Right ventricle myocardium superior (tissue), 1 donor: ENCODE data around the gene NRK. TPM values are rescaled to one million over a fixed set of nuclear protein-coding genes. Genes with fewer than 3 reads are reported as not detected.

ENCODE experiments used
- ATAC-seq: fragments of 200-7000 bp; cut with Tn5 transposase; one replicate; pipeline ENCODE4 v1.9.1; 2020; ENCODE audit warnings: mild to moderate bottlenecking; ENCODE audit not compliant: poor library complexity
- DNase-seq: peaks from one replicate; pipeline ENCODE4 v3.0.0-alpha.2; 2020
- intact Hi-C: fragments of 100-400 bp; cut with DNase I; formaldehyde crosslinking; loops from one replicate; pipeline ENCODE4 v1.11.2; 2022
- total RNA-seq: library from RNA; stranded (reverse); fragmentation: NEBNext Ultra II Directional; extraction: Animal tissue kit (Norgen Biotek cat#: 25700); gene quantifications from one replicate; pipeline ENCODE4 v1.2.1, GENCODE V29; 2021
- donor health status: DM: no; HTN: yes; CAD: no; lungs with severe emphysema.

The NRK gene
- total RNA-seq, 1 donor from 2014 or later = 2.5 TPM

DNA sequence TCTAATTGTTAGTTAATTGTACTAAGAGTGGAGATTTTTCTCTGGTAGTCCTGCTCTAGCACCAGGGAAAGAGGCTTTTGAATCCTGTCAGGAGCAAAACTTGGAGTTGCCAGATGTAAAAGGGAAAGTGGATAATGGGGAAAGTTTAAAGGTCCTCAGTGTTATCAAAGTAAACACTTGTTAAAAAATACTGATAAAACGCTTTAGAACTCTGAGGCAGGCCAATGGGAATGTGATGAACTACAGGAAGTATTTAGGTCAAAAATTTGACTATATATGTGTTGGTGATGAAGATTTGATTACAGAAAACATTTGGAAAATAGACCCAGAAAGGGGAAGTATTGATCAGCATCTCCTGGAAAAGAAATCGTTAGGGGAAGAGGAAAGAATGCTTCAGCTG, 183.3 kb downstream of the NRK start:
- intact Hi-C loops = no loop called here
- DNase-seq = no peak
- no peak for ATAC-seq

GRCh38 chrX:106007815-106008214, 185.5 kb downstream of the NRK start:
- intact Hi-C loops = no loop called here
- ATAC-seq = no peak
- DNase-seq = no peak

Other genes starting within 250 kb of the NRK start
- not detected for gene SERPINA7, start 216.2 kb downstream of the NRK start, total RNA-seq